ENCODE results near the gene RASIP1.

DNA sequence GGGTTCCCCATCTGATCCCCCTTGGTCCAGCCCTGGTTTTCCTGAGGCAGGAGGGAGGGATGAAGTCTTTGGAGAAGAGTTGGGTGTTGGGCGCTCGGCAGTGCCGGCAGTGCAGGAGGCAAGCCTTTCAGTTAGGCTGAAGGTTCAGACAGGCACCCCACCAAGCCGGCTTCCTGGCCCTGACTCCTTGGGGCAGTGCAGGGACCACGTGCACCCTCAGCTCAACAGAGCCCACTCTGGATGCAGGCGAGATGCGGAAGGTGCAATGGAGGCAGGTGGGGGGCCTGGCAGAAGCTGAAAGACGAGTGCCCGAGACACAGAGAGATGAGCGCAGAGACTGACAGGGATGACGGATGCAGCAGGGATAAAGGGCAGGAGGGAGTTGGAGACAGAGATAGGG is 31.9 kb downstream of the RASIP1 start:
- TF ChIP-seq POLR2A (IDR thresholded peaks at IDR 0.05) = no peak
- TF ChIP-seq, protein P1, sequence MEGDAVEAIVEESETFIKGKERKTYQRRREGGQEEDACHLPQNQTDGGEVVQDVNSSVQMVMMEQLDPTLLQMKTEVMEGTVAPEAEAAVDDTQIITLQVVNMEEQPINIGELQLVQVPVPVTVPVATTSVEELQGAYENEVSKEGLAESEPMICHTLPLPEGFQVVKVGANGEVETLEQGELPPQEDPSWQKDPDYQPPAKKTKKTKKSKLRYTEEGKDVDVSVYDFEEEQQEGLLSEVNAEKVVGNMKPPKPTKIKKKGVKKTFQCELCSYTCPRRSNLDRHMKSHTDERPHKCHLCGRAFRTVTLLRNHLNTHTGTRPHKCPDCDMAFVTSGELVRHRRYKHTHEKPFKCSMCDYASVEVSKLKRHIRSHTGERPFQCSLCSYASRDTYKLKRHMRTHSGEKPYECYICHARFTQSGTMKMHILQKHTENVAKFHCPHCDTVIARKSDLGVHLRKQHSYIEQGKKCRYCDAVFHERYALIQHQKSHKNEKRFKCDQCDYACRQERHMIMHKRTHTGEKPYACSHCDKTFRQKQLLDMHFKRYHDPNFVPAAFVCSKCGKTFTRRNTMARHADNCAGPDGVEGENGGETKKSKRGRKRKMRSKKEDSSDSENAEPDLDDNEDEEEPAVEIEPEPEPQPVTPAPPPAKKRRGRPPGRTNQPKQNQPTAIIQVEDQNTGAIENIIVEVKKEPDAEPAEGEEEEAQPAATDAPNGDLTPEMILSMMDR (IDR thresholded peaks at IDR 0.05) = no peak
